HG03095 (cell line): Measurements from ENCODE around the gene TIE1.

Experiments used
- ATAC-seq: cut with Tn5 transposase; IDR thresholded peaks from one replicate; pipeline ENCODE4 v1.9.1; 2021; ENCODE audit warnings: moderate library complexity; ENCODE audit not compliant: unreplicated experiment

The TIE1 gene

DNA sequence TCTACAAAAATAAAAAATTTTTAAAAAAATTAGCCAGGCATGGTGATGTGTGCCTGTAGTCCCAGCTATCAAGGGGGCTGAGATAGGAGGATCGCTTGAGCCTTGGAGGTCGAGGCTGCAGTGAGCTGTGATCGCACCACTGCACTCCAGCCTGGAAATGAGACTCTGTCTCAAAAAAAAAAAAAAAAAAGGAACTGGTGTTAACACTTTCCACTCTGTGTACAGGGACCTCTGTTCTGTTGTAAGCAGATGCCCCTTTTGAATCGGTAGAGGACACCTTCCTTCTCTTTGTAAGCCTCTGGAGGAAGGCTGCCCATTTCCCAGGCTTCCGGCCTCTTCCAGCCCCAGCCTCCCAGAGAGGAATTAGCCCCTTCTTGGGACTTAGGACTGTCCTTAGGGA lies 8.1 kb upstream of the TIE1 start:
- ATAC-seq = no peak

DNA sequence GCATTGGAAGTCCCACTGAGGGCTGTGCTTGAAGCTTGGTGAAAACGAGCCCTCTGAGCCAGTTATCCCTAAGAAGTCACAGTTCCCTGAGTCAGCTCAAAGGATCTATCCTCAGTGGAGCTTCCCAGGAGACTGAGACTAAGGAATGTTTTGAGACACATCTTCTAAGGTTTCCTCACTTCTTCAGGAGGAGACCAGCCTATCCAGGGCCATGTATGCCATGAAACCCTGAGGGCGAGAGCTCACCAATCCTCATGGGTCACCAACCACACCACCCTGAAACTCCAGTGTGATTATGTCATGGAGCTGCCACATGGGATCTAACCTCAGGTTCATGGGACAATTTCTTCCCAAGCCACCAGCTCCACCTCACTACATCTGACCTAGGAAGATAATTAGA lies 7.6 kb upstream of the TIE1 start:
- no peak for ATAC-seq

GRCh38 chr1:43293896-43294760 lies 6.7 kb upstream of the TIE1 start:
- no peak for ATAC-seq

DNA sequence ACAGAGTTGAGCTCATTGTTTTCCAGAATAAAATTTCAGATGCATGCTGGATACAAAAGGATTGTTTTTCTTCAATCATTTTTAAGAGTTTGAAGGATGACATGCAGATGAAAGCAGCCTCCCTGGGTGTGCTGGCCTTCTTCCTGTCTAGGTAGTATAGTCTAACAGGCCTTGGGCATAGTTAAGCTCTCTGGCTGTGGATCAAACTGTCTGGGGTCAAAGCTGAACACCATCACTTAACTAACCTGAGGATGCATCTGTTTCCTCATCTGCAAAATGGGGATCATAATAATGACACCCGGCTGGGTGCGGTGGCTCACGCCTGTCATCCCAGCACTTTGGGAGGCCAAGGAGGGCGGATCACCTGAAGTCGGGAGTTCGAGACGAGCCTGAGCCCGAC lies 6.0 kb upstream of the TIE1 start:
- ATAC-seq = no peak

DNA sequence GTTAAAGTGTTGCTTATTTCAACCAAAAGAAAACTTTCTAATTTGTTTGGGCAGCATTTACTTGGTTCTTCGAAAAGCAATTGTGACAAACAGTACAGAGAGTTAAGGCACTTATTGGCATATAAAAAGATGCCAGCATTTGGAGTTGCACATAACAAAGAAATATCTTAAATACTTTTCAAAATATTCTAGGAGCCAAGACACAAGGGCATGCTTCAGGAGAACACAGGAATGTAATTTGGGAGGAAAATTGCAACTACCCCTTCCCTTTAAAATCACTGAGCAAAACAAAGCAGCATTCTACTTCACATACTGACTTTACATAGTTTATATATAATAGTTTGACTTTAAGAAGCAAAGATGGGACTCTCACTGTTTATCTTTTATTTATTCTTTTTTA lies 4.6 kb upstream of the TIE1 start:
- ATAC-seq = no peak

DNA sequence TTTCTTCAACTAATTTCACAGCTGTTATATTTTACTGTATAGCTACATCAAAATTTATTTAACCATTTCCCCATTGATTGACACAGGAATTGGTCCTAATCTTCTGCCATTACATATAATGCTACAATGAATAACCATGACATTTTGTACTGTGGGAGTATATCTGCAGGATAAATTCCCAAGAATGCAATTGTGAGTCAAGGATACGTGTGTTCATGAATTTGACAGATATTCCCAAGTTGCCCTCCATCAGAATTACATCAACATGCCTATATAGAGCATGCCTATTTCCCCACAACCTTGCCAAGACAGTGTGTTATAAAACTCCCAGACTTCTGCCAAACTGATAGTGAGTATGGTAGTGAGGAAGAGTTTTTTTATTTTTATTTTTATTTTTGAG lies 2.7 kb upstream of the TIE1 start:
- no peak for ATAC-seq

DNA sequence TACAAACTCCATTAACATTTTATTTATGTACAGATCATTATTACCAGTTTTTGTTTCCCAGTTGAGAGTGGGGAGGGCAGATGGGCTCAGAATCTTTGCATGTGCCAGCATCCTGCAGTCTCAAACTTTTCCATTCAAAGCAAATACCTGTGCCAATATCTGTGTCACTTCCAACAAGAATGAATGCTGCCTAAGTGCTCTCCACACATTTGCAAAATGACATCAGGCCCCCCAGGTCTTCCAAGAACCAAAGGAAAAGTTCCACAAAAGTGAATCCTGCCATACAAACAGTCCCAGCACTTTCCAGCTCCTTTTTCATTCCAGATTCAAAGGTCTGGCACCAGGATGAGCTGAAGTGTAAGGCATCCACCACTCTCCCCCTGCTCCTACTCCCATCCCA lies 1.7 kb upstream of the TIE1 start:
- no peak for ATAC-seq

DNA sequence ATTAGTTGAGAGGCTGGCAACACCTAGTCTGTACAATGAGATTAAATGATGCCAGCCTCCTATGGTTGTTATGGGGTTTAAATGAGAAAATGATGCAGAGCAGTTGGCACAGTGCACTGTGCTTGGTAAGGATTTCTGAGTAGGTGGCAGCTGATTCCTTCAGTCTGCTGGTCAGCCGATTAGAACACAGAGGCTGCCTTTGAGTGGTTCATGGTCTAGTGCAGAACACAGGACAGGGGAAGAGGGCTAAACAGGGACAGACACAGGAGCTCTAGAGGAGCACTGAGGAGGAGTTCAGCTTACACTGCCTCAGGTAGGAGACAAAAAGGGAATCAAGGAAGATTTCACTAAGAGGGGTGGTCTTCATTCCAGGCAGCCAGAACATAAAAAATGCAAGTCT lies 1.4 kb downstream of the TIE1 start:
- ATAC-seq = no peak

GRCh38 chr1:43302721-43303470 lies 2.1 kb downstream of the TIE1 start:
- no peak for ATAC-seq

DNA sequence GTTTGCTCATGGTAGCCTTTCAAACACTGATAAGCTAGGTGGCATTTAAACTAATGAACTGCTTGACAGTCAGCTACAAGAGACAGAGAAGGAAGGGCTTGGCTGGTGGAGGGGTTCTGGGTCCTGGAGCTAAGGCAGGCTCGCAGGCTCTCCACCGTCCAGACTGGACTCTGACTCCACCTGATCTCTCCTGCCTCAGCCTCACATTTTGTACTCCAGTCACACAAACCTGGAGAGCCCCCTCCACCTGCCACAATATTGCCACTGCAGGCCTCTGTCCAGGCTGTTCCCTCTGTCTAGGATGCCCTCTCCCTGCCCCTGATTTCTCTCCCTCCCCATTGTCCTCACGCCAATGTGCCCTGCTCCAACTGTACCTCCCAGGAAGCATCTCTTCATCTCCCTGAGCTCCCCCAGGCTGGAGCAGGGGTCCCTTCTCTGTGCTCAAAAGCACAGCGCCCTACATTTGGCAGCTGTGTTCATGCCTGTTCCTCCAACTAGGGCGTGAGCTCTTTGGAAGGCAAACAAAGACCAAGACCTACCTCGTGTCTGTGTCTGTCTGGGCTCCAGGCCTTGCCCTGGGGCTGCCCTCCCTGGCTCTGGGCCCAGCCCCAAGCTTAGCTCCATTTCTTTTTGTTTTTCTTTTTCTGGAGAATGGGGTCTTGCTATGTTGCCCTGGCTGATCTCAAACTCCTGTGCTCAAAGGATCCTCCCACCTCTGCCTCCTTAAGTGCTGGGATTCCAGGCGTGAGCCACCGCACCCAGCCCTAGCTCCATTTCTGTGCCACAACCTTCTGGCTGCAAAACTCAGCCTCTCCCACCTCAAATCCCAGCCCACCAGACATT lies 2.9 kb downstream of the TIE1 start:
- ATAC-seq = no peak

DNA sequence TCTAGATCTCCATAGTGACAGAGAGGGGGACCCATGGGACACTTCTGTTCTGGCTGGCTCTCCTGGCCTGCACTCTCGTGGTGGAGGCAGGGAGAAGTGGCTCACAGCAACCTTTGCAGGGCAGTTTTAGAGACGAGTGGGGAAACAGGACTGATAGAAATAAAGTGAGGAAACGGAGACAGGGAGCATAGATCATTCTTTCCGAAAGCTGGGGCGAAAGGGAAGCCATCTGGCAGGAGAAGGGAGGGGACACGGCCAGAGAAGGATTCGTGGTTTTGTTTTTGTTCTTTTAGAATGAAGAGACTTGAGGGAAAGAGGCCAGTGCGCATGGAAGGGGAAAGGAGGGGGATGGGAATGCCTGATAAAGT lies 3.5 kb downstream of the TIE1 start:
- no peak for ATAC-seq

DNA sequence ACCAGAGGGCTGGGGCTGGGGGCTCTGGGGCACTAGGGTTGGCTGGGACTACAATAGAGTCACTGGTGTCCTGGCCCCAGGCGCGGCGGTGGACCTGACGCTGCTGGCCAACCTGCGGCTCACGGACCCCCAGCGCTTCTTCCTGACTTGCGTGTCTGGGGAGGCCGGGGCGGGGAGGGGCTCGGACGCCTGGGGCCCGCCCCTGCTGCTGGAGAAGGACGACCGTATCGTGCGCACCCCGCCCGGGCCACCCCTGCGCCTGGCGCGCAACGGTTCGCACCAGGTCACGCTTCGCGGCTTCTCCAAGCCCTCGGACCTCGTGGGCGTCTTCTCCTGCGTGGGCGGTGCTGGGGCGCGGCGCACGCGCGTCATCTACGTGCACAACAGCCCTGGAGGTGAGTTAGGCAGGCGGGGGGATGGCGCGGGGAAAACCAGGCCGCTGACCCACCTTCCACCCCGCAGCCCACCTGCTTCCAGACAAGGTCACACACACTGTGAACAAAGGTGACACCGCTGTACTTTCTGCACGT lies 4.1 kb downstream of the TIE1 start:
- ATAC-seq = no peak

DNA sequence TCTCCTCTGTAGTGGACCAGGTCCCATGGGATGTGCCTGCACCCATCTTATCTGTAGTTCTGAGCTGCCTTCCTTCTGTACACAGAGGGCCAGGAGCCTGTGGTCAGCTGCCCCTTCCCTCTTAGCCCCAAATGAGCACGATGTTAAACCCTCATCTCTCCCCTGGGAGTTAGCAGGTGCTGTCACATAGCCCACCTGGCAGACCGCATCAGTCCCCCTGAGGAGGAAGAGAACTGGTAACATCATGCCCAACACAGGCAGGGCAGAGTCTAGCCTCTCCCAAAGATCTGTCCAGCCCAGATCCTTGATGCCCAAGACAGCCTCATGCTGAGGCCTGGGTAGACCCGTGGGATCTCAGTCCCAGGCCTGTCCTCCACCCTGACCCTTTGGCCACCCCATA lies 4.7 kb downstream of the TIE1 start:
- no peak for ATAC-seq

DNA sequence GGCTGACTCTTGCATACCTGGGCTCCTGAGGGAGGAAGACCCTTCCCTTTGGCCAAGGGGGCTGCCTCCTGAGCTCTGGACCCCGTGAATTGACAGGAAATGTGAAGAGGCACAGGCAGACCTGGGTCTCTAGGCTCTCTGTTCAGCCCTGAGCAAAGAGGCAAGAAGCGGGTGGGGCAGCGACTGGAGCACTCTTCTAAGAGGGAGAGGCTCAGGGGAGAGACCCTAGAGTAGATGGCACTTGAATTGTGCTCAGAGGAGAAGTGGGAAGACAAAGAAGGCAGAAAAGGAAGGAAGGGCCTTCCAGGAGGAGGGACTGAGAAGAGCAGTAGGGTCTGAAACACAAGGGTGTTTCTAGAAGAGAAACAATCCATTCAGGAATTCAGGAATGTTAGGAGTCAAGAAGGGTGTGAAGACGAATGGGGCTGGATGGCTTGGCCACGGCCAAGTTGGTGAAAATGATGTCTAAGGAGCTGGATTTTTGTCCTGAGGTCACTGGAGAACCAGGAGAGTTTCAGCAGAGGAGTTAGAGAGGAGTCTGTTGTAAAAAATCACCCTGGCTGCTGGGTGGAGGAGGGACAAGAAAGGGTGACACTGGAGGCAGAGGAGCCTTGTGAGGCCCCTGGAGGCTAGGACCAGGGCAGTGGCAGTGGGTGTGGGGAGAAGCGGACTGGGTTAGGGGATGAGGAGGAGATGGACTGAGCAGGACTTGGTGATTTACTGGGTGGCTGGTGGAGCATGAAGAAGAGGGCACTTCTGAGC lies 5.3 kb downstream of the TIE1 start:
- ATAC-seq = no peak

DNA sequence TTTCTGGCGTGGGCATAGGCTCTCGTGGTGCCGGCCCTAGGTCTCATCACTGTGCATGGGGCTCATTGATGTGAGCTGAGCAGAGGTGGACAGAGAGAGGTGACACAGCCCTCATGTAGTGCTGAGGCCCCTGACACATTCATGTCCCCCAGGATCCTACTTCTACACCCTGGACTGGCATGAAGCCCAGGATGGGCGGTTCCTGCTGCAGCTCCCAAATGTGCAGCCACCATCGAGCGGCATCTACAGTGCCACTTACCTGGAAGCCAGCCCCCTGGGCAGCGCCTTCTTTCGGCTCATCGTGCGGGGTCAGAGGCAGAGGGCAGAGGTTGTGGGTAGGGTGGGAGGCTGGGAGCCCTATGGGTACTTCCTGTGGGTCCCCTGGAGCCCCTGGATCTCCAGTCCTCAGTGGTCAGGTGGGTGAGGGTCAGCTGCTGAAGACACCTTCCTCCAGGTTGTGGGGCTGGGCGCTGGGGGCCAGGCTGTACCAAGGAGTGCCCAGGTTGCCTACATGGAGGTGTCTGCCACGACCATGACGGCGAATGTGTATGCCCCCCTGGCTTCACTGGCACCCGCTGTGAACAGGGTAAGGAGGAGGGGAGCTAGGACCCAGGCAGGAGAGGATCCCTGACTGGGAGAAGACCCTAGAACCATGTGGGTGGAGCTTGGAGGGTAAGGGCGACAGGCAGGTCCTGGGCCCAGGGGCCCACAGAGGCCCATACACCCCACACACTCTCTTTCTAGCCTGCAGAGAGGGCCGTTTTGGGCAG lies 6.1 kb downstream of the TIE1 start:
- ATAC-seq = no peak

- ATAC-seq = no peak
These were observed 6.8 kb downstream of the TIE1 start for GRCh38 chr1:43307458-43308158.

DNA sequence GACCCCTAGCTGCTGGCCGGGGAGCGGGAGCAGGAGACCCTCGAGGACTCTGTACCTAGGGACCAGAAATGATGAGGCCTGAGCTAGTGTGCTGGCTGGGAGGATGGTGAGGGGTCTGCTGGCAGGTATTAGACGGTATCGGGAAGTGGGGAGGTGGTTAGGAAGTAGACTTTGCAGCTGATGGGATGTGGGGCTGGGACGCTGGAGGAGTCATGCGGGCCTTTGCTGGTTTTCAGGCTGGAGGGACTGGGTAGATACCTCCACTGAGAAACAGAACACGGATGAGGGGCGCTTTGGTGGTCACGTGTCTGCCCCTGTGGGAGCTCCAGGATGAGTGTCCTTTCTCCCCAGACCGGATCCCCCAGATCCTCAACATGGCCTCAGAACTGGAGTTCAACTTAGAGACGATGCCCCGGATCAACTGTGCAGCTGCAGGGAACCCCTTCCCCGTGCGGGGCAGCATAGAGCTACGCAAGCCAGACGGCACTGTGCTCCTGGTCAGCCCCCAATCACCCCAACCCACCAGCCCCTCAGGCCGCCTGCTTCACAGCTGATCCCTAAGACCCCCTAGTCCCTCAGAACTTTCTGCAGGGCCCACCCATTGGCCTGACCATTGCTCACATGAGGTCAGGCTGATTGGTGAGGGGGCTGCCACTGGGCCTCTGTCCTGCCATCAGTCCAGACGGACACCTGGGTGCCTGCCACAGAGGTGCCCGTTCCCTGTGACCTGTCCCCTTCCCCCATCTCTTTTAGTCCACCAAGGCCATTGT lies 8.0 kb downstream of the TIE1 start:
- no peak for ATAC-seq

- ATAC-seq = no peak
These were observed 8.7 kb downstream of the TIE1 start for GRCh38 chr1:43309405-43310025.
